A673 (cell line): Measurements from ENCODE around the gene ATP10A. TPM values are rescaled to one million over a fixed set of nuclear protein-coding genes. Genes with fewer than 3 reads are reported as not detected.
"Not testable (repeated sequence)": the region's sequence is repeated elsewhere in the genome, so short reads cannot be mapped to it uniquely, and the experiment has no call there.

Source experiments
- BruUV-seq: library from RNA; stranded (reverse); fragments of 400-500 nt; replicated peaks from 2 replicates; lab custom pipeline; 2021; lab: Mats Ljungman, UMichigan
- CTCF ChIA-PET: fragments of 300-600 bp; sonication (Branson Sonifier 250); formaldehyde crosslinking; loops from one replicate; lab custom pipeline; 2022; ENCODE audit warnings: antibody characterized with exemption; lab: Charles Lee
- POLR2A ChIA-PET: fragments of 300-600 bp; sonication (Branson Sonifier 250); formaldehyde crosslinking; loops from one replicate; lab custom pipeline; 2022; ENCODE audit warnings: antibody characterized with exemption; ENCODE audit not compliant: low non-redundant PET; lab: Charles Lee
- DNase-seq: peaks from one replicate; pipeline ENCODE4 v3.0.0-alpha.2; 2015; ENCODE audit warnings: low spot score
- H3K27ac ChIP-seq: fragments of 200-600 bp; sonication (generic); 2 replicates; pipeline ENCODE4 v1.5.1; 2016; ENCODE audit warnings: mixed run types, low read depth, mild to moderate bottlenecking, mixed read lengths, antibody characterized with exemption, low read length; ENCODE audit not compliant: poor library complexity, severe bottlenecking
- H3K27me3 ChIP-seq: fragments of 200-600 bp; sonication (generic); replicated peaks from 2 replicates; pipeline ENCODE4 v1.6.1; 2017; ENCODE audit warnings: mixed run types, low read depth, mild to moderate bottlenecking, mixed read lengths, antibody characterized with exemption, low read length; ENCODE audit not compliant: insufficient read depth, poor library complexity
- H3K36me3 ChIP-seq: fragments of 200-600 bp; sonication (generic); 2 replicates; pipeline ENCODE4 v1.6.1; 2016; ENCODE audit warnings: mixed run types, mild to moderate bottlenecking, mixed read lengths, antibody characterized with exemption, low read length; ENCODE audit not compliant: insufficient read depth, poor library complexity, severe bottlenecking
- H3K4me1 ChIP-seq: fragments of 200-600 bp; sonication (generic); 2 replicates; pipeline ENCODE4 v1.6.1; 2017; ENCODE audit warnings: mixed run types, mild to moderate bottlenecking, mixed read lengths, antibody characterized with exemption, low read length; ENCODE audit not compliant: insufficient read depth, poor library complexity, severe bottlenecking
- H3K4me3 ChIP-seq: fragments of 200-600 bp; sonication (generic); 2 replicates; pipeline ENCODE4 v1.5.1; 2016; ENCODE audit warnings: low read depth, mixed run types, mild to moderate bottlenecking, mixed read lengths, low read length; ENCODE audit not compliant: poor library complexity, severe bottlenecking
- H3K9me3 ChIP-seq: fragments of 200-600 bp; sonication (generic); 2 replicates; pipeline ENCODE4 v1.6.1; 2016; ENCODE audit warnings: mixed run types, low read depth, mild to moderate bottlenecking, mixed read lengths, antibody characterized with exemption, low read length; ENCODE audit not compliant: poor library complexity, severe bottlenecking
- EZH2 ChIP-seq: fragments of 200-600 bp; sonication (generic); IDR thresholded peaks from 2 replicates; pipeline ENCODE4 v1.6.1; 2017; ENCODE audit warnings: borderline replicate concordance, low read depth, mild to moderate bottlenecking, mixed read lengths, antibody characterized with exemption, low read length; ENCODE audit not compliant: poor library complexity, severe bottlenecking
- intact Hi-C: fragments of 100-400 bp; cut with micrococcal nuclease; formaldehyde crosslinking; loops from one replicate; pipeline ENCODE4 v1.10.0; 2022; ENCODE audit not compliant: unreplicated experiment
- total RNA-seq: library from RNA; stranded (reverse); gene quantifications from 2 replicates; pipeline ENCODE4 v1.2.3, GENCODE V29; 2021
- TF ChIP-seq, protein P1 (sequence below): fragments of 300-800, 200-600 bp; sonication (generic); conservative IDR thresholded peaks from 2 replicates; pipeline ENCODE4 v1.5.1; 2017; ENCODE audit warnings: low read depth, mild to moderate bottlenecking, antibody characterized with exemption, low read length, moderate library complexity, mixed read lengths

ATP10A gene
- total RNA-seq, 1 experiment from 2014 or later = not detected

DNA sequence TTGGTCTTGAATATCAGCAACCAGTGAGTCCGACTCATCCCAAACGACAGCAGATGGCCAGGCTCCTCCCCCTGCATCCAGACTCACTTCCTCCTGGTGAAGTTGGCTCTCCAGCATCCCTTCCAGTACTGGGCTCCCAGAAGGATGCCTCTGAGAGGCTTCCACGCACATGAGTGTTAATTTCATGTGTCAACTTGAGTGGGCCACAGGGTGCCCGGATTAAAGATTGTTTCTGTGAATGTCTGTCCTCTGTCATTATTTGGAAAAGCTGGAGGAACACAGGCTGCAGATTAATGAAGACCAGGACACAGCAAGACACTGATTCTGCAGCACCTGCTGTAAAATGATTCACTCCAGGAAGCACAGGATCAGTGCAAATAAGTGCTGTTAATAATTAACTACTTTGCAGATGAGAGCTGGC lies 99.8 kb downstream of the ATP10A start:
- ChIA-PET POLR2A (no interaction called here), CTCF (no interaction called here)
- no peaks in the 10 kb centered on the region for H3K27me3 ChIP-seq
- intact Hi-C loops = no loop called here
- TF ChIP-seq, protein P1, sequence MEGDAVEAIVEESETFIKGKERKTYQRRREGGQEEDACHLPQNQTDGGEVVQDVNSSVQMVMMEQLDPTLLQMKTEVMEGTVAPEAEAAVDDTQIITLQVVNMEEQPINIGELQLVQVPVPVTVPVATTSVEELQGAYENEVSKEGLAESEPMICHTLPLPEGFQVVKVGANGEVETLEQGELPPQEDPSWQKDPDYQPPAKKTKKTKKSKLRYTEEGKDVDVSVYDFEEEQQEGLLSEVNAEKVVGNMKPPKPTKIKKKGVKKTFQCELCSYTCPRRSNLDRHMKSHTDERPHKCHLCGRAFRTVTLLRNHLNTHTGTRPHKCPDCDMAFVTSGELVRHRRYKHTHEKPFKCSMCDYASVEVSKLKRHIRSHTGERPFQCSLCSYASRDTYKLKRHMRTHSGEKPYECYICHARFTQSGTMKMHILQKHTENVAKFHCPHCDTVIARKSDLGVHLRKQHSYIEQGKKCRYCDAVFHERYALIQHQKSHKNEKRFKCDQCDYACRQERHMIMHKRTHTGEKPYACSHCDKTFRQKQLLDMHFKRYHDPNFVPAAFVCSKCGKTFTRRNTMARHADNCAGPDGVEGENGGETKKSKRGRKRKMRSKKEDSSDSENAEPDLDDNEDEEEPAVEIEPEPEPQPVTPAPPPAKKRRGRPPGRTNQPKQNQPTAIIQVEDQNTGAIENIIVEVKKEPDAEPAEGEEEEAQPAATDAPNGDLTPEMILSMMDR = no peak
- no peak for TF ChIP-seq EZH2
- DNase-seq = no peak
- H3K9me3 ChIP-seq = peaks cover 31% of the 10 kb centered on the region
- BruUV-seq = no TSS peak
- H3K36me3 ChIP-seq = no peaks in the 10 kb centered on the region
- no peak overlapping the region for H3K27ac ChIP-seq
- no peak overlapping the region for H3K4me3 ChIP-seq
- no peaks in the 10 kb centered on the region for H3K4me1 ChIP-seq

DNA sequence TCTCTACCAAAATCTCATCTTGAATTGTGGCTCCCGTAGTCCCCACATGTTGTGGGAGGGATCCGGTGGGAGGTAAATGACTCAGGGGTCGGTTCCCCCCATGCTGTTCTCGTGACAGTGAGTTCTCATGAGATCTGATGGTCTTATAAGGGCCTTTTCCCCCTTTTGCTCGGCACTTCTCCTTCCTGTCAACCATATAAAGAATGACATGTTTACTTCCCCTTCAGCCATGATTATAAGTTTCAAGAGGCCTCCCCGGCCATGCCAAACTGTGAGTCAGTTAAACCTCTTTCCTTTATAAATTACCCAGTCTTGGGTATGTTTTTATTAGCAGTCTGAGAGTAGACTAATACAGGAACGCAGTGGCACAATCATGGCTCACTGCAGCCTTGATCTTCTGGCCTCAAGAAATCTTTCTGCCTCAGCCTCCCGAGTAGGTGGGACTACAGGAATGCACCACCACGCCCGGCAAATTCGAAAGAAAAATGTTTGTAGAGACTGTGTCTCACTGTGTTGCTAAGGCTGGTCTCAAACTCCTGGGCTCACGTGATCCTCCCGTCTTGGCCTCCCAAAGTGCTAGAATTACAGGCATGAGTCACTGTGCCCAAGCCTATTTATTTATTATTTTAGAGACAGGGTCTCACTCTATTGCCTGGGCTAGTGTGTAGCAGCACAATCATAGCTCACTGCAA lies 101.0 kb downstream of the ATP10A start:
- intact Hi-C loops = no loop called here

DNA sequence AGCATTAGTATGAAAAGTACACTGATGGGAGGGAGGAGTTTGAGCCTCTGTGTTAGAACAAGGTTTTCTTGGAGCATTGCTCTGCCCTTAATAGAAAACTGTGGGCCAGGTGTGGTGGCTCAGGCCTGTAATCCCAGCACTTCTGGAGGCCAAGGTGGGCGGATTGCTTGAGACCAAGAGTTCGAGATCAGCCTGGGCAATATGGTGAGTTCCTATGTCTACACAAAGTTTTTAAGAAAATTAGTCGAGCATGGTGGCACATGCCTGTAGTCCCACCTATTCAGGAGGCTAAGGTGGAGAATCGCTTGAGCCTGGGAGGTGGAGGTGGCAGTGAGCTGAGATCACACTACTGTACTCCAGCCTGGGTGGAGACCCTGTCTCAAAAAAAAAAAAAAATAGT lies 103.7 kb downstream of the ATP10A start:
- CTCF ChIA-PET = no interaction called here
- Histone ChIP-seq H3K36me3 (no peaks in the 10 kb centered on the region), H3K27ac (no peak overlapping the region), H3K4me3 (no peak overlapping the region), H3K9me3 (peaks cover 29% of the 10 kb centered on the region), H3K4me1 (no peaks in the 10 kb centered on the region), H3K27me3 (no peaks in the 10 kb centered on the region)
- DNase-seq = no peak
- intact Hi-C loops = no loop called here
- no TSS peak for BruUV-seq
- POLR2A ChIA-PET = no interaction called here
- TF ChIP-seq EZH2 = no peak
- TF ChIP-seq, protein P1 = no peak

More for the DNA sequence above, 101.0 kb downstream of the ATP10A start:
- BruUV-seq = no TSS peak
- Histone ChIP-seq H3K4me1 (no peaks in the 10 kb centered on the region), H3K27me3 (no peaks in the 10 kb centered on the region), H3K27ac (no peak overlapping the region), H3K9me3 (peaks cover 31% of the 10 kb centered on the region), H3K36me3 (no peaks in the 10 kb centered on the region), H3K4me3 (no peak overlapping the region)
- ChIA-PET POLR2A (no interaction called here), CTCF (no interaction called here)
- DNase-seq = no peak
- no peak for TF ChIP-seq EZH2
- TF ChIP-seq, protein P1 = no peak

DNA sequence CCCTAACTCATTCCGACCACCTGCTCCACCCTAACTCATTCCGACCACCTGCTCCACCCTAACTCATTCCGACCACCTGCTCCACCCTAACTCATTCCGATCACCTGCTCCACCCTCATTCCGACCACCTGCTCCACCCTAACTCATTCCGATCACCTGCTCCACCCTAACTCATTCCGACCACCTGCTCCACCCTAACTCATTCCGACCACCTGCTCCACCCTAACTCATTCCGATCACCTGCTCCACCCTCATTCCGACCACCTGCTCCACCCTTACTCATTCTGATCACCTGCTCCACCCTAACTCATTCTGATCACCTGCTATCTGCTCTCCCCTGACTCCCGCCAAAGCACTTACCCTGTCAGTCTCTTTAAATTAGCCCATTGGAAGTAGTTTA lies 104.5 kb downstream of the ATP10A start:
- H3K4me3 ChIP-seq, BruUV-seq, H3K27me3 ChIP-seq, POLR2A ChIA-PET, DNase-seq, intact Hi-C loops, H3K27ac ChIP-seq, H3K36me3 ChIP-seq, H3K4me1 ChIP-seq, CTCF ChIA-PET: not testable (repeated sequence)
- H3K9me3 ChIP-seq = peaks cover 33% of the 10 kb centered on the region
